GM19455 (cell line): ENCODE data around the gene CLEC14A.

Source experiments
- ATAC-seq: cut with Tn5 transposase; IDR thresholded peaks from one replicate; pipeline ENCODE4 v1.9.1; 2021; ENCODE audit not compliant: unreplicated experiment

CLEC14A gene

GRCh38 chr14:38255673-38256532, at the start of gene CLEC14A:
Gene CLEC14A, minus strand, starts transcription at chr14:38256093. Its CDS starts 71 bp downstream, at chr14:38256022.
- ATAC-seq = no peak

- no peak for ATAC-seq
Observed at GRCh38 chr14:38302966-38303365, 47.1 kb upstream of the CLEC14A start.

GRCh38 chr14:38302034-38302433, 46.1 kb upstream of the CLEC14A start:
- ATAC-seq = no peak

- no peak for ATAC-seq
Observed at GRCh38 chr14:38297681-38298080, 41.8 kb upstream of the CLEC14A start.

GRCh38 chr14:38291681-38292467, 36.0 kb upstream of the CLEC14A start:
- no peak for ATAC-seq

GRCh38 chr14:38290601-38291188, 34.8 kb upstream of the CLEC14A start:
- no peak for ATAC-seq

GRCh38 chr14:38286452-38286851, 30.6 kb upstream of the CLEC14A start:
- no peak for ATAC-seq

GRCh38 chr14:38285962-38286361, 30.1 kb upstream of the CLEC14A start:
- no peak for ATAC-seq

- no peak for ATAC-seq
Observed at GRCh38 chr14:38282936-38283335, 27.0 kb upstream of the CLEC14A start.

- no peak for ATAC-seq
Observed at GRCh38 chr14:38280081-38280480, 24.2 kb upstream of the CLEC14A start.

- ATAC-seq = no peak
Observed at GRCh38 chr14:38279572-38279971, 23.7 kb upstream of the CLEC14A start.

- ATAC-seq = no peak
Observed at GRCh38 chr14:38278035-38278434, 22.1 kb upstream of the CLEC14A start.

- ATAC-seq = no peak
Observed at GRCh38 chr14:38262844-38263243, 7.0 kb upstream of the CLEC14A start.

GRCh38 chr14:38261620-38262019, 5.7 kb upstream of the CLEC14A start:
- ATAC-seq = no peak

GRCh38 chr14:38257507-38257906, 1.6 kb upstream of the CLEC14A start:
- no peak for ATAC-seq

- ATAC-seq = no peak
Observed at GRCh38 chr14:38256533-38256840, 594 bp upstream of the CLEC14A start.

- ATAC-seq = no peak
Observed at GRCh38 chr14:38255408-38255672, 553 bp downstream of the CLEC14A start.

- ATAC-seq = no peak
Observed at GRCh38 chr14:38254571-38255407, 1.1 kb downstream of the CLEC14A start.

GRCh38 chr14:38253676-38254075, 2.2 kb downstream of the CLEC14A start:
- ATAC-seq = no peak

GRCh38 chr14:38252066-38252710, 3.7 kb downstream of the CLEC14A start:
- no peak for ATAC-seq

- no peak for ATAC-seq
Observed at GRCh38 chr14:38250331-38250730, 5.6 kb downstream of the CLEC14A start.
